ENCODE results near the gene UCN2.

DNA sequence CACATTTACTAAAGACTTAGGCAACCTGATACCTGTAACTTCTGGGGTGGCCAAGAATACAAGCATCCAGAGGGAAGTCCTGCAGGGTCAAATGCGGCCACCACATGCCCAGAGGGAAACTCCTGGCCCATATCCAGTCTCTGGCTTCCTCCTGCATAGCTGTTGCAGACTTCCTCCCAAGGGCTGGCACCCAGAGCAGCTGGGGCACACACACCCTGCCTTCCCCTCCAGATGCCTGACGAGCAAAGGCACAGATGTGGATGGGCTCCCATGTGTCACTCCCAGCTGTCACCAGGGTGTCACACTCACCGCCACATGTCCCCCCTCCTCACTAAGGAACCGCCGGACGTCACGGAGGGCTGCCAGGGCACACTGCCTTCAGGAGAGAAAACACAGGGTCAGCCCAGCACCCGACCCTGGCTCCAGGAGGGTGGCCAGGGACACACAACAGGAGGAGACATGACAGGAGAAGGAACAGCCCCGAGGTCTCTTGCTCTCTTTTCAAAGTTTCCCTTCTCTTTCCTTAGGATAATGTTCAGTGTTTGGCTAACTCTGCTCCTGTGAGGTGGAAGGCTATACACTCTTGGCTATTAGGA lies 20.2 kb downstream of the UCN2 start:
- TF ChIP-seq, protein P1, sequence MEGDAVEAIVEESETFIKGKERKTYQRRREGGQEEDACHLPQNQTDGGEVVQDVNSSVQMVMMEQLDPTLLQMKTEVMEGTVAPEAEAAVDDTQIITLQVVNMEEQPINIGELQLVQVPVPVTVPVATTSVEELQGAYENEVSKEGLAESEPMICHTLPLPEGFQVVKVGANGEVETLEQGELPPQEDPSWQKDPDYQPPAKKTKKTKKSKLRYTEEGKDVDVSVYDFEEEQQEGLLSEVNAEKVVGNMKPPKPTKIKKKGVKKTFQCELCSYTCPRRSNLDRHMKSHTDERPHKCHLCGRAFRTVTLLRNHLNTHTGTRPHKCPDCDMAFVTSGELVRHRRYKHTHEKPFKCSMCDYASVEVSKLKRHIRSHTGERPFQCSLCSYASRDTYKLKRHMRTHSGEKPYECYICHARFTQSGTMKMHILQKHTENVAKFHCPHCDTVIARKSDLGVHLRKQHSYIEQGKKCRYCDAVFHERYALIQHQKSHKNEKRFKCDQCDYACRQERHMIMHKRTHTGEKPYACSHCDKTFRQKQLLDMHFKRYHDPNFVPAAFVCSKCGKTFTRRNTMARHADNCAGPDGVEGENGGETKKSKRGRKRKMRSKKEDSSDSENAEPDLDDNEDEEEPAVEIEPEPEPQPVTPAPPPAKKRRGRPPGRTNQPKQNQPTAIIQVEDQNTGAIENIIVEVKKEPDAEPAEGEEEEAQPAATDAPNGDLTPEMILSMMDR (IDR thresholded peaks at IDR 0.05): no peak
- no peak for TF ChIP-seq RFX5 (IDR thresholded peaks at IDR 0.05)
- TF ChIP-seq TP53 (CRISPR knock-in tag; IDR thresholded peaks at IDR 0.05): no peak
- no peak for TF ChIP-seq POLR2A (IDR thresholded peaks at IDR 0.05; ENCODE audit: low read length)
- no peak for TF ChIP-seq FOSL2 (IDR thresholded peaks at IDR 0.05)
- no peak for TF ChIP-seq FOSL2 (CRISPR knock-in tag; IDR thresholded peaks at IDR 0.05)
- no peak for TF ChIP-seq POLR2AphosphoS2 (conservative IDR thresholded peaks at IDR 0.05; ENCODE audit: low read length)
- no peak for TF ChIP-seq HDAC2 (IDR thresholded peaks at IDR 0.05)

Measured in A549 (cell line).